ENCODE data around the gene GVQW3. TPM values are rescaled to one million over a fixed set of nuclear protein-coding genes. Genes with fewer than 3 reads are reported as not detected.

The GVQW3 gene
- total and polyA plus RNA-seq, 2 of the 13 experiments (the other 11 are each of a cell fraction or from before 2014, with no cell fraction given), result 5.0 to 5.6 TPM

- TF ChIP-seq HNF4G (IDR thresholded peaks at IDR 0.05; ENCODE audit: borderline replicate concordance, low read depth, low read length) (peak; percentile 69), HNF4G (CRISPR knock-in tag; IDR thresholded peaks at IDR 0.05; ENCODE audit: borderline replicate concordance, low read depth) (0 out of 2 replicates have a peak, but pooled peaks have one; percentile 64), ZSCAN12 (CRISPR knock-in tag; IDR thresholded peaks at IDR 0.05) (no peak), NR2C2 (CRISPR knock-in tag; IDR thresholded peaks at IDR 0.05; ENCODE audit: borderline replicate concordance) (no peak), RARA (CRISPR knock-in tag; IDR thresholded peaks at IDR 0.05) (0 out of 2 replicates have a peak, but pooled peaks have one; percentile 7), FOXJ3 (CRISPR knock-in tag; IDR thresholded peaks at IDR 0.05; ENCODE audit: borderline replicate concordance) (no peak), ZNF598 (CRISPR knock-in tag; IDR thresholded peaks at IDR 0.05; ENCODE audit: borderline replicate concordance) (no peak), MAX (IDR thresholded peaks at IDR 0.05) (peak; percentile 49; the same call in 1 of the 2 replicates), ZMYM4 (CRISPR knock-in tag; IDR thresholded peaks at IDR 0.05) (peak; percentile 22; the same call in 1 of the 2 replicates), ZNF205 (CRISPR knock-in tag; IDR thresholded peaks at IDR 0.05) (0 out of 2 replicates have a peak, but pooled peaks have one; percentile 40), TFDP1 (CRISPR knock-in tag; IDR thresholded peaks at IDR 0.05; ENCODE audit: borderline replicate concordance) (no peak), RFX1 (IDR thresholded peaks at IDR 0.05) (no peak), HNF4A (CRISPR knock-in tag; IDR thresholded peaks at IDR 0.05) (peak; percentile 92), ELF3 (CRISPR knock-in tag; IDR thresholded peaks at IDR 0.05) (0 out of 2 replicates have a peak, but pooled peaks have one; percentile 23), MEF2D (CRISPR knock-in tag; IDR thresholded peaks at IDR 0.05) (no peak), FOXP1 (IDR thresholded peaks at IDR 0.05) (no peak), FOXP1 (CRISPR knock-in tag; IDR thresholded peaks at IDR 0.05) (no peak), DNMT3B (CRISPR knock-in tag; conservative IDR thresholded peaks at IDR 0.05) (0 out of 2 replicates have a peak, but pooled peaks have one; percentile 22), SIX4 (CRISPR knock-in tag; IDR thresholded peaks at IDR 0.05) (no peak), HOXA3 (CRISPR knock-in tag; IDR thresholded peaks at IDR 0.05) (no peak; the same call in 1 of the 2 replicates), ZBTB1 (CRISPR knock-in tag; IDR thresholded peaks at IDR 0.05; ENCODE audit: borderline replicate concordance) (no peak), ZNF296 (CRISPR knock-in tag; conservative IDR thresholded peaks at IDR 0.05) (no peak), THRA (CRISPR knock-in tag; IDR thresholded peaks at IDR 0.05; ENCODE audit: borderline replicate concordance) (no peak), GTF2F1 (IDR thresholded peaks at IDR 0.05; ENCODE audit: low read length) (no peak), ETS1 (CRISPR knock-in tag; IDR thresholded peaks at IDR 0.05) (no peak), THAP7 (CRISPR knock-in tag; IDR thresholded peaks at IDR 0.05) (0 out of 2 replicates have a peak, but pooled peaks have one; percentile 45), ZNF484 (CRISPR knock-in tag; IDR thresholded peaks at IDR 0.05; ENCODE audit: borderline replicate concordance, low read depth) (no peak), ZNF724P (CRISPR knock-in tag; IDR thresholded peaks at IDR 0.05; ENCODE audit: borderline replicate concordance) (no peak), ZNF563 (CRISPR knock-in tag; IDR thresholded peaks at IDR 0.05) (no peak), FOXA3 (CRISPR knock-in tag; IDR thresholded peaks at IDR 0.05) (peak; percentile 35; the same call in 1 of the 2 replicates), ONECUT2 (CRISPR knock-in tag; IDR thresholded peaks at IDR 0.05) (no peak)
Observed at GRCh38 chr11:76385903-76386302, 4.8 kb downstream of the GVQW3 start (continued).
